Endothelial cell (in vitro differentiated cells): Measurements from ENCODE around the gene ARPC4. TPM values are rescaled to one million over a fixed set of nuclear protein-coding genes. Genes with fewer than 3 reads are reported as not detected.
A peak's percentile ranks its signal among the peaks of the same experiment; 100 is the strongest.

Experiments used
- DNase-seq: peaks from one replicate; pipeline ENCODE4 v3.0.0; 2021; ENCODE audit warnings: low spot score
- H3K27ac Mint-ChIP-seq: one replicate; pipeline ENCODE4 v1.8.0; 2021; ENCODE audit warnings: mixed read lengths, inconsistent platforms; ENCODE audit not compliant: unreplicated experiment
- H3K27me3 Mint-ChIP-seq: one replicate; pipeline ENCODE4 v1.8.0; 2021; ENCODE audit warnings: mild to moderate bottlenecking, moderate library complexity, mixed read lengths, inconsistent platforms; ENCODE audit not compliant: unreplicated experiment
- H3K36me3 Mint-ChIP-seq: one replicate; pipeline ENCODE4 v1.8.0; 2021; ENCODE audit warnings: mild to moderate bottlenecking, low read depth, mixed read lengths, inconsistent platforms; ENCODE audit not compliant: unreplicated experiment
- H3K4me1 Mint-ChIP-seq: one replicate; pipeline ENCODE4 v1.8.0; 2021; ENCODE audit warnings: mild to moderate bottlenecking, mixed read lengths, inconsistent platforms; ENCODE audit not compliant: unreplicated experiment
- H3K4me3 Mint-ChIP-seq: one replicate; pipeline ENCODE4 v1.8.0; 2021; ENCODE audit warnings: mild to moderate bottlenecking, mixed read lengths, inconsistent platforms; ENCODE audit not compliant: unreplicated experiment
- H3K9me3 Mint-ChIP-seq: one replicate; pipeline ENCODE4 v1.8.0; 2021; ENCODE audit warnings: mixed read lengths, inconsistent platforms; ENCODE audit not compliant: unreplicated experiment
- CTCF ChIP-seq: fragments of 200-600 bp; sonication (generic); IDR thresholded peaks from one replicate; pipeline ENCODE4 v1.5.0; 2021; ENCODE audit warnings: antibody characterized with exemption; ENCODE audit not compliant: unreplicated experiment
- total RNA-seq: library from RNA; stranded (reverse); fragmentation: NEBNext Ultra II Directional; extraction: Animal tissue kit (Norgen Biotek cat#: 25700); gene quantifications from one replicate; pipeline ENCODE4 v1.2.1, GENCODE V29; 2021; ENCODE audit not compliant: unreplicated experiment

Gene ARPC4
- total RNA-seq, 1 donor from 2014 or later = 203 TPM

DNA sequence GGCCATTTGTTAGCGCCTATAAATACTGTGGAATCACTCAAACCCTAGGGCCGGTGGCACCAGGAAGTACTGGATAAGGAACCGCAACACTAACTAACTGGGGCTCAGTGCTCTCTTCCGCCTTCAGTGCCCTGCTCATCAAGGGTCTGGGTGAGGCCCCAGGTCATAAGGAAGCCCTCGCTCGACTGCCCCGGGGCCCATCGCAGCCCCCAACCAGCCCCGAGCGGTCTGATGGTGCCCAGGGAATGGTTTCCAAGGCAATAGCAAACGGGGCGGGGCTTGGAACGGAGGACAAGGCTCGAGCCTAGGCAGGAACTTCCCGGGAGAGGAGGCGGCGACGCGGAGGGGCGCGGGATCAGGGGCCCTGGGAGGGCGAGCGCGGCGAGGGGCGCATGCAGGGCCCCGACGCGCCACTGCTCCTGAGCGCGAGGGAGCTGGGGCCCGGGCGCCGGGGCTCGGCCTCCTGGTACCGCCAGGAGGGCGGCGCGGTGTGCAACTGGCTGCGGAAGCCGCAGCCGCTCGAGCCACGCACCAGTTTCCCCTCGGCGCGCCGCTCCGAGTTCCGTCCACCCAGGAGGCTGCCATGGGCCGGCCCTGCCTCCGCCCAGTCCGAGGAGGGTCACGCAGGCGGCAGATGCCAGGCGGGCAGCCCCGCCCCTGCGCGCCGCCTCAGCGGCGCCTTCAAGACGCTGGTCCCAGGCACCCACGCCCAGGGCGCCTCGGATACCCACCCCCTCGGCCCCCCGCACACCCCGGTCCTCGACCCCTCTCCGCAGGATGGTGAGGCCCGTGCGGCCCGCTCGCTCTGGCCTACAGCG lies 16.9 kb downstream of the ARPC4 start, which contains the start of gene TTLL3:
TSS of gene TTLL3 (plus strand) at position 648 of the 818 bp plus-strand sequence. CDS start 400 bp downstream, outside the sequence.
- Mint-ChIP-seq H3K4me3 (peak within 1 kb of the TSS; percentile 84), H3K9me3 (no peaks in the 10 kb centered on the region), H3K36me3 (peaks cover 27% of the 10 kb centered on the region), H3K27me3 (peaks cover 13% of the 10 kb centered on the region), H3K4me1 (peaks cover 21% of the 10 kb centered on the region), H3K27ac (peak within 1 kb of the TSS; percentile 95)
- peak; percentile 61 for DNase-seq
- TF ChIP-seq CTCF = no peak

- H3K36me3 Mint-ChIP-seq = peaks cover 21% of the 10 kb centered on the region
- peak overlapping the region; percentile 72 for H3K4me3 Mint-ChIP-seq
- H3K4me1 Mint-ChIP-seq = peaks cover 21% of the 10 kb centered on the region
- TF ChIP-seq CTCF = no peak
- no peaks in the 10 kb centered on the region for H3K9me3 Mint-ChIP-seq
- H3K27me3 Mint-ChIP-seq = peaks cover 13% of the 10 kb centered on the region
- DNase-seq = no peak
- peak overlapping the region; percentile 11 for H3K27ac Mint-ChIP-seq
Measured at GRCh38 chr3:9810433-9810770, 17.5 kb downstream of the ARPC4 start.

DNA sequence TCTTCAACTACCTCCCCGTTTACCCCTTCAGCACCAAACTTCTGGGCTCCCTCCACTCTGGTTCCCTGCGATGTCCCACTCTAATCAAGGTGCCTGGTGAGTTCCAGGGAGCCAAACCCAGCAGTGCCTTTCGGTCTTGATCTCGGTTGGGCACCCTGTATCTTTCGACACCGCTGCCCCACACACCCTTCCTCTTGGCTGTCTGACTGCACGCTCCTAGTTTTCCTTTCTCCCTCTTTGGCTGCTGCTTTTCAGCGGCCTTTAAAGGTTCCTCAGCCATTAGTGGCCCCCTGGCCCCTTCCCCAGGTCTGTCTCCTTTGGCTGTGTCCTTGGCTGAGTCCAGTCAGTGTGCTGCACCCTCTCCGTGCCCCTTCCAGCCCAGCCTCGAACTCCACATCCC lies 18.0 kb downstream of the ARPC4 start:
- Mint-ChIP-seq H3K36me3 (peaks cover 19% of the 10 kb centered on the region), H3K9me3 (no peaks in the 10 kb centered on the region), H3K27ac (peak overlapping the region; percentile 11), H3K4me3 (peak overlapping the region; percentile 72), H3K27me3 (peaks cover 13% of the 10 kb centered on the region), H3K4me1 (peaks cover 21% of the 10 kb centered on the region)
- no peak for TF ChIP-seq CTCF
- no peak for DNase-seq

DNA sequence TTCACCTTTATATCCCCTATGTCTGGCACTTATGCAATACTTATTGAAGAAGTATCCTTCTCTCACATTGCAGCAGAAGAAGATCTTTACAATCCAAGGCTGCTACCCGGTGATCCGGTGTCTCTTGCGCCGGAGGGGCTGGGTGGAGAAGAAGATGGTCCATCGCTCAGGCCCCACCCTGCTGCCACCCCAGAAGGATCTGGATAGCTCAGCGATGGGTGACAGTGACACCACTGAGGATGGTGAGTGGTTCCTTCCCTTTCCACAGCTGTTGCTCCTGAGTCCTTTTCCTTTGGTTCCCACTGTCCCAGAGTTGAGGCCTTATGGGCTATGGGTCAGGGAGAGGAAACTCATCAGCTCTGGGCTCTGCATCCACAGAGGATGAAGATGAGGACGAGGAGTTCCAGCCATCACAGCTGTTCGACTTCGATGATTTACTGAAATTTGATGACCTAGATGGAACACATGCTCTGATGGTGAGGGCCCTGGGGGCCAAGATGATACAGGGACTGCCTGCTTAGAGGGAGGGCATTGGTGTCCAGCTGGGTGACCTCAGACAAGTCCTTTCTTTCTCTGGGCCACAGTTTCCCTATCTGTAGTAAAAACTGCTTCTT lies 20.1 kb downstream of the ARPC4 start:
- Mint-ChIP-seq H3K27me3 (peaks cover 10% of the 10 kb centered on the region), H3K27ac (no peak overlapping the region), H3K4me1 (peaks cover 21% of the 10 kb centered on the region), H3K4me3 (no peak overlapping the region), H3K9me3 (no peaks in the 10 kb centered on the region), H3K36me3 (peaks cover 16% of the 10 kb centered on the region)
- no peak for TF ChIP-seq CTCF
- no peak for DNase-seq

- no peak for DNase-seq
- no peak overlapping the region for H3K27ac Mint-ChIP-seq
- H3K27me3 Mint-ChIP-seq = peaks cover 7% of the 10 kb centered on the region
- H3K4me3 Mint-ChIP-seq = no peak overlapping the region
- no peak for TF ChIP-seq CTCF
- no peaks in the 10 kb centered on the region for H3K9me3 Mint-ChIP-seq
- peaks cover 9% of the 10 kb centered on the region for H3K36me3 Mint-ChIP-seq
- H3K4me1 Mint-ChIP-seq = peaks cover 8% of the 10 kb centered on the region
Measured at GRCh38 chr3:9815986-9816385, 23.1 kb downstream of the ARPC4 start.
